Activated B cell treated with CpG ODN at 0.5 μM for 24 hours (primary cell): ENCODE data around the gene CD101. TPM values are rescaled to one million over a fixed set of nuclear protein-coding genes. Genes with fewer than 3 reads are reported as not detected.

Experiments used
- ATAC-seq: fragments of 200-7000 bp; cut with Tn5 transposase; one replicate; pipeline ENCODE4 v1.10.0; 2021; ENCODE audit warnings: low read depth, mild to moderate bottlenecking, moderate library complexity
- CTCF ChIA-PET: fragments of 350-600 bp; sonication (Branson Sonifier 250); formaldehyde crosslinking; loops from one replicate; lab custom pipeline; 2021; ENCODE audit warnings: antibody characterized with exemption; lab: Charles Lee
- POLR2A ChIA-PET: fragments of 350-600 bp; sonication (Branson Sonifier 250); formaldehyde crosslinking; loops from one replicate; lab custom pipeline; 2021; ENCODE audit warnings: antibody characterized with exemption; lab: Charles Lee
- DNase-seq: peaks from one replicate; pipeline ENCODE4 v3.0.0; 2022
- H3K27ac Mint-ChIP-seq: one replicate; pipeline ENCODE4 v1.8.0; 2020; ENCODE audit warnings: mixed read lengths
- H3K27me3 Mint-ChIP-seq: one replicate; pipeline ENCODE4 v1.8.0; 2021; ENCODE audit warnings: mixed read lengths
- H3K36me3 Mint-ChIP-seq: one replicate; pipeline ENCODE4 v1.8.0; 2021; ENCODE audit warnings: low read depth, mixed read lengths
- H3K4me1 Mint-ChIP-seq: one replicate; pipeline ENCODE4 v1.8.0; 2021; ENCODE audit warnings: mixed read lengths
- H3K4me3 Mint-ChIP-seq: one replicate; pipeline ENCODE4 v1.8.0; 2020; ENCODE audit warnings: mild to moderate bottlenecking, mixed read lengths
- H3K9me3 Mint-ChIP-seq: one replicate; pipeline ENCODE4 v1.8.0; 2020; ENCODE audit warnings: mixed read lengths
- intact Hi-C: fragments of 100-400 bp; cut with micrococcal nuclease; formaldehyde crosslinking; loops from one replicate; pipeline ENCODE4 v1.15.1; 2024
- total RNA-seq: library from RNA; stranded (reverse); gene quantifications from 2 replicates; pipeline ENCODE4 v1.2.3, GENCODE V29; 2022
- TF ChIP-seq, protein P1 (sequence below): fragments of 200-600 bp; IDR thresholded peaks from one replicate; pipeline ENCODE4 v1.8.0; 2022; ENCODE audit warnings: antibody characterized with exemption, mild to moderate bottlenecking

The CD101 gene
- total RNA-seq, 1 donor from 2014 or later = 0.42 TPM

DNA sequence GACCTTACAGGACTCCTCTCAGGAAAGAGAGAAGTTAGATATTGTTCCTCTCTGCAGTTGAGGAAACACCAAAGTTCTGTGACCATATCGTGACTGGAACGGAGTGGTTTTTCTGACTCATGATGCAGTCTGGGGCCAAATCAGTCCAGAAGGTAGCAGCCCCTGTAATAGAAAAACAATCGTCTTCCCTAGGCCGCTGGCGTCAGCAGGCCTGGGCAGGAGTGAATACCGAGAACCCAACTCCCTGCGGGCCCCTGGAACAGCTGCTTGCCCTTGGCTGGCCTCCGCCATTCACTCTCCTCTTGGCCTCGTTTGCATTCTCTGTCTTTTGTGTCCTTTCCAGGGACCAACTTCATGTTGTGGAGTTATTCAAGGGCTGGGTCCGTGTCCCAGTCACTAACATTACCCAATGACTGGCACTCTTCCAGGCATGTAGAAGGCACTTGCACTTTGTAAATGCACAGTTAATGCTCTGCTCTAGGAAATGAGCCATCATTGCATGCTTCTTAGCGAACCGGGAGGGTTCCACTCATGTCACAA is 10.9 kb upstream of the CD101 start:
- no peaks in the 10 kb centered on the region for H3K4me1 Mint-ChIP-seq
- H3K27me3 Mint-ChIP-seq = peaks cover 10% of the 10 kb centered on the region
- H3K27ac Mint-ChIP-seq = no peak overlapping the region
- H3K9me3 Mint-ChIP-seq = no peaks in the 10 kb centered on the region
- ATAC-seq = no peak
- H3K4me3 Mint-ChIP-seq = no peak overlapping the region
- no peaks in the 10 kb centered on the region for H3K36me3 Mint-ChIP-seq
- intact Hi-C loops = no loop called here
- POLR2A ChIA-PET = no interaction called here
- TF ChIP-seq, protein P1, sequence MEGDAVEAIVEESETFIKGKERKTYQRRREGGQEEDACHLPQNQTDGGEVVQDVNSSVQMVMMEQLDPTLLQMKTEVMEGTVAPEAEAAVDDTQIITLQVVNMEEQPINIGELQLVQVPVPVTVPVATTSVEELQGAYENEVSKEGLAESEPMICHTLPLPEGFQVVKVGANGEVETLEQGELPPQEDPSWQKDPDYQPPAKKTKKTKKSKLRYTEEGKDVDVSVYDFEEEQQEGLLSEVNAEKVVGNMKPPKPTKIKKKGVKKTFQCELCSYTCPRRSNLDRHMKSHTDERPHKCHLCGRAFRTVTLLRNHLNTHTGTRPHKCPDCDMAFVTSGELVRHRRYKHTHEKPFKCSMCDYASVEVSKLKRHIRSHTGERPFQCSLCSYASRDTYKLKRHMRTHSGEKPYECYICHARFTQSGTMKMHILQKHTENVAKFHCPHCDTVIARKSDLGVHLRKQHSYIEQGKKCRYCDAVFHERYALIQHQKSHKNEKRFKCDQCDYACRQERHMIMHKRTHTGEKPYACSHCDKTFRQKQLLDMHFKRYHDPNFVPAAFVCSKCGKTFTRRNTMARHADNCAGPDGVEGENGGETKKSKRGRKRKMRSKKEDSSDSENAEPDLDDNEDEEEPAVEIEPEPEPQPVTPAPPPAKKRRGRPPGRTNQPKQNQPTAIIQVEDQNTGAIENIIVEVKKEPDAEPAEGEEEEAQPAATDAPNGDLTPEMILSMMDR = no peak
- DNase-seq = no peak
- CTCF ChIA-PET = no interaction called here

DNA sequence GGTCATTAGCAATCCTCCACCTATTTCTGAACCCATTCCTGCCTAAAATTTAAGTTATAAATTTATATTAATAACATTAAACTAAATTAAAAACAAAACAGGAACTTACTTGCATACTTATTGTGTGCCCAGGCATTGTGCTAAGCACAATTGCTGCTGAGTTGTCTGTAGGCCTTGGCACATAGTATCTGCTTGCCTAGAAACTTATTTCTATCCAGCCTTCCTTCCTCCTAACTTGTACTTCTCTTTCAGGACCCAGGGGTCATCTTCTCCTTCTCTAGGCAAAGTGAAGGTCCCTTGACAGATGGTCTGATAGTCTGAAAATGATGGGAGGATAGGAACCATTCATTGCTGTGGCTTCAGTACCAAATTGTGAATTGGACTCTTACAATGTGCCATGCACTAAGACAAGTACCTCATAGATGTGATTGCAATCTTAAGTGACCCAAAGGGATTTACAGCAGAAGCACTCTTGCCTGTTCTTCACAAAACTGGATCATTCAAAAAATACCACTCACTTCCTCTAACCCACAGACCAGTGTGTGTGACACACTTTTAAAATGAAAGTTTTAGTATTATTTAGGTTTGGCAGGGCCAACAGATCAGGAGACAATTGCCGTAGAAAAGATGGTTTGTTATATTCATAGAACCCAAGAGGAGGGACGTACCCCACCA is 10.3 kb upstream of the CD101 start:
- Mint-ChIP-seq H3K9me3 (no peaks in the 10 kb centered on the region), H3K36me3 (no peaks in the 10 kb centered on the region), H3K4me3 (no peak overlapping the region), H3K4me1 (no peaks in the 10 kb centered on the region), H3K27me3 (peaks cover 10% of the 10 kb centered on the region), H3K27ac (no peak overlapping the region)
- DNase-seq (no peak), ATAC-seq (no peak)
- TF ChIP-seq, protein P1 = no peak
- CTCF ChIA-PET = no interaction called here
- POLR2A ChIA-PET = no interaction called here
- intact Hi-C loops = no loop called here

DNA sequence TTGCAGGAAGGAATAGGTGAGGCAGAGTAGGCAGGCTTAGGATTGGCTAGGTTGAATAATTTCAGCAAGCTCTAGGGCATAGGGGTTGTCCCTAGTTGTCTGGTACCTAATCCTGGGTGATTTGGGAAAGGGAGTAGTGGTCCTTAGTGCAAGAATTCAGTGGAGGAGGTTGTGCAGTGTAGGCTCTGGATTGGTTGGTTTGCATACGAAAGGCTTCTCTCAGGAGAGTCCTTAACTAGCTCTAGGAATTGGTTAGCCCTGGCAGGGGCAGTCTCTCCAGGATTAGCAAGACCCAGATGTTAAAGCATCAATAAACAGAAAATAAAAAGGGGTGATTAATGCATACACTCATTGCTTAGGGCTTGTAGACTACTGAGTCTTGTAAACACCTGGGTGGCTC is 9.6 kb upstream of the CD101 start:
- ChIA-PET CTCF (no interaction called here), POLR2A (no interaction called here)
- TF ChIP-seq, protein P1 = no peak

DNA sequence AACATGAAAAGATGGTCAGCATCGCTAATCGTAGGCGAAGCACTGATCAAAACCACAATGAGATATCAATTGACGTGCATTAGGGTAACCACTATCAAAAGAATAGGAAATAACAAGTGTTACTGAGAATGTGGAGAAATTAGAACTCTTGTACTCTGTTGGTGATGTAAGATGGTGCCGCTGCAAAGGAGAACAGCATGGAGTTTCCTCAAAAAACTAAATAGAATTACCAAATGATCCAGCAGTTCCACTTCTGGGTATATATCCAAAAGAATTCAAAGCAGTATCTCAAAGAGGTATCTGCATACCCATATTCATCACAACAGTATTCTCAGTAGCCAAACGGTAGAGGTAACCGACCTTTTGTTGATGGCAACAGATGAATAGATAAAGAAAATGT is 8.3 kb upstream of the CD101 start:
- DNase-seq (no peak), ATAC-seq (no peak)
- no peaks in the 10 kb centered on the region for H3K9me3 Mint-ChIP-seq
- intact Hi-C loops = no loop called here
- no peaks in the 10 kb centered on the region for H3K4me1 Mint-ChIP-seq
- H3K27ac Mint-ChIP-seq = no peak overlapping the region
- H3K27me3 Mint-ChIP-seq = peaks cover 3% of the 10 kb centered on the region
- CTCF ChIA-PET = no interaction called here
- TF ChIP-seq, protein P1 = no peak
- H3K4me3 Mint-ChIP-seq = no peak overlapping the region
- H3K36me3 Mint-ChIP-seq = no peaks in the 10 kb centered on the region
- POLR2A ChIA-PET = no interaction called here

More for the DNA sequence above, 9.6 kb upstream of the CD101 start:
- no peaks in the 10 kb centered on the region for H3K36me3 Mint-ChIP-seq
- intact Hi-C loops = no loop called here
- no peaks in the 10 kb centered on the region for H3K9me3 Mint-ChIP-seq
- H3K4me1 Mint-ChIP-seq = no peaks in the 10 kb centered on the region
- no peak for ATAC-seq
- DNase-seq = no peak
- no peak overlapping the region for H3K4me3 Mint-ChIP-seq
- no peak overlapping the region for H3K27ac Mint-ChIP-seq
- H3K27me3 Mint-ChIP-seq = peaks cover 5% of the 10 kb centered on the region

DNA sequence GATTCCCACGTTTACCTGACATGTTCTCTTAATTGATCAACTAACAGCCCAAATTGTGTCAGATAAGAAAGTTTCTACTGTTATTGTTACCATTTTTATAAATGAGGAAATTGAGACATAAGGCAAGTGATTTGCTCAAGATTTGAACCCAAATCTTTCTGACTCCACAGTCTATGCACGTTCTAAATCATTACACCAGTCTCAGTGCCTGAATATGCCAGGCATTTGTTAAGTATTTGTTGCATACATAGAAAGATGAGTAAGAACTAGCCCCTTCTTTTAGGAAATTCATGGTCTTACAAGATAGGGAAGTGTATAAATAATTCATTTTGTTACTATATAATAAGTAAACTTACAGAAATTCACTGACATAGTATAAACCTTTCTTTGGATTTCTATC is 7.1 kb upstream of the CD101 start:
- POLR2A ChIA-PET = no interaction called here
- TF ChIP-seq, protein P1 = no peak
- no peaks in the 10 kb centered on the region for H3K4me1 Mint-ChIP-seq
- peaks cover 3% of the 10 kb centered on the region for H3K27me3 Mint-ChIP-seq
- ATAC-seq (no peak), DNase-seq (no peak)
- intact Hi-C loops = no loop called here
- H3K4me3 Mint-ChIP-seq = no peak overlapping the region
- H3K9me3 Mint-ChIP-seq = no peaks in the 10 kb centered on the region
- H3K27ac Mint-ChIP-seq = no peak overlapping the region
- no peaks in the 10 kb centered on the region for H3K36me3 Mint-ChIP-seq
- CTCF ChIA-PET = no interaction called here
